NCI-H146 treated with DMSO at 0.1 percent for 48 hours (cell line): Measurements from ENCODE around the gene FSIP1.
"Not testable (repeated sequence)": the region's sequence is repeated elsewhere in the genome, so short reads cannot be mapped to it uniquely, and the experiment has no call there.

Source experiments
- DNase-seq: peaks from one replicate; lab custom pipeline; 2025; ENCODE audit not compliant: unreplicated experiment; lab: John Stamatoyannopoulos, UW

The FSIP1 gene

DNA sequence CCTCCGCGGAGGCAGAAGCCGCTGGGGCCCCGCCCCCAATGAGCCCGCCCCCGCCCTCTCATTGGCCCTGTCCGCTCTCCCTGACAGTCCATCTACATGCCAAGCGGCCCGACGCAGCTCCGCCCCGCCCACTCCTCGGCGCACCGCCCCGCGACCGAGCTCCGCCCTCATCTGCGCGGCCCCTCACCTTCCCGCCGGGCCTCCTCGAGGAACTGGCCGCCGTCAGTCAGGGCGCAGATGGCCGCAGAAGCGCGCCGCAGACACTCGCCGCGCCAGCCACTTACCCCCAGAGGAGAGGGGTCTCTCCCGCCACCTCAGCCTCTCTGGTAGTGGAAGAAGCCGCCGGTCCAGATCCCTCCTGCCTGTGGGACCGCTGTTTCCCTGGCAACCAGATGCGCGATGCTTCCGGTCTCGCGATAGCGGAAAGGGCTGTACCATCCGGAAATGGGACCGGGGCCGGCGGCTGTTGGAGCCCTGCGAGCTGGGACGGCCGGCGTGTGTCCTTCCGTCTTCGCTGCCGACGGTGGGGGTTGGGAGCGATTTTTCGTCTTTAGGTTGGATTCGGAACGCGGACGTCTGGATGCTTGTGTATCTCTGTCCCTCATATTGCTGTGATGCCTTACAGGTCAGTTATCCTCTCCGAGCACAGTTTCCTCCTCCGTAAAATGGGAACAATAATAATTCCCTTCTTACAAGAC, at the start of gene FSIP1:
Gene FSIP1, minus strand, starts transcription at position 401 of the 698 bp plus-strand sequence. CDS start 6,317 bp downstream, outside the sequence.
- peak; percentile 79 for DNase-seq

GRCh38 chr15:39830166-39830565, 47.5 kb upstream of the FSIP1 start:
- no peak for DNase-seq

- DNase-seq: peak; percentile 24
These were observed 45.8 kb upstream of the FSIP1 start for GRCh38 chr15:39828374-39828931.

DNA sequence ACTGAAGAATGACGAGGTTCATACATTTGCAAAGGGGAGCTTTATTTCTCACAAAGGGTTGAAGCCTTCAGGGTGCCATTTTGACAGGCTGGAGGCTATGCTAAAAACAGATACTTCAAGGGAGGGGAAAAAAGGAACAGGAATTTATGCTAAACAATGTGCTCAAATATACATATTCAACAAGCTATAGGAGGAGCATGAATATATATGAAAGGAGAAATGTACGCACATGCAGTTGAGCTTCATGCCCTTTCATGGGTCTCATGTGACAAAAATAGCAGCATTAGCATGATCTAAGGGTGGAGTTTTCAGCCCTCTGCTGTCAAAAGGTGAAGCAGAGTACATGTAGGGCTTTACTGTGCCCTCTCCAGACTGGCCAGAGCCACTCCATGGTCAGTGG, 44.3 kb upstream of the FSIP1 start:
- no peak for DNase-seq

DNA sequence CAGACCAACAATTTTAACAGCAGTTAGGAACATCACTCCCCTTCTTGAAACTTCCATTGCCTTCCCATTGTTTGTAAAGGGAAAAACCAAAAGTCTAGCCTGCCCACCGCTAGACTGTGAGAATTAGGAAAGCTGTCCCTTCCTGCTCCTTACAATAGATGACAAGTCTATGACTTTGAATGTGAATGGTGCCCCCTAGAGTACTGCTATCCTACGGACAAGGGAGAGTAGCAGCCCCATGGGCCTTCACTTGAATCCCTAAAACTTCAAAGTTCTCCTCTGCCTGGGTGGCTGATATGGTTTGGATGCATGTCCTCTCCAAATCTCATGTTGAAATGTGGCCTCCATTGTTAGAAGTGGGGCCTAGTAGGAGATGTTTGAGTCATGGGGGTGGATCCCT, 41.0 kb upstream of the FSIP1 start:
- no peak for DNase-seq

DNA sequence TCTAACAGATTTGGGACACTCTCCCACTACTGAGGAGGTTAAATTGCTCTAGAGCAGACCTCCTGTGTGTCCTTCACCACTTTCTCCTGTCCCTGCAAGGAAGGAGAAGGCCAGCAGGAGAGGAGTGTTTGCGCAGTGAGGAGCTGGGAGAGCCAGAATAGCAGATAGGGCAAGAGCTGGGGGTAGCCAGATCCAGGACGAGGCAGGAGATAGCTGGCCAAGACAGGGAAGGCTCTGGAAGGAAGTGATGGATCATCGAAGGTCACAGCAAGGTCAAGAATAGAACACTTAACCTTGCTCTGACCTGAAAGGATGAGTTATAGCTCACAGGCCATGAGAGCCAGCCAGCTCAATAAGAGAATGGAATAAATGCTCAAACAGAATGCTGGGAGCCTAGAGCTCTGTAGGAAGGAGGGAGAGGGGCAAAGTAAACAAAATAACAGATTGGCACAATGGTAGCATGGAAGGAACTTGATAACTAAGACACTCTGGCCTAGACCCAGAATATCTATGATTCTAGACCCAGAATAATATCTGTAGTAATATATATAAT, 37.5 kb upstream of the FSIP1 start:
- no peak for DNase-seq

- no peak for DNase-seq
These were observed 36.9 kb upstream of the FSIP1 start for GRCh38 chr15:39819533-39819932.

- no peak for DNase-seq
These were observed 35.3 kb upstream of the FSIP1 start for GRCh38 chr15:39817892-39818291.

DNA sequence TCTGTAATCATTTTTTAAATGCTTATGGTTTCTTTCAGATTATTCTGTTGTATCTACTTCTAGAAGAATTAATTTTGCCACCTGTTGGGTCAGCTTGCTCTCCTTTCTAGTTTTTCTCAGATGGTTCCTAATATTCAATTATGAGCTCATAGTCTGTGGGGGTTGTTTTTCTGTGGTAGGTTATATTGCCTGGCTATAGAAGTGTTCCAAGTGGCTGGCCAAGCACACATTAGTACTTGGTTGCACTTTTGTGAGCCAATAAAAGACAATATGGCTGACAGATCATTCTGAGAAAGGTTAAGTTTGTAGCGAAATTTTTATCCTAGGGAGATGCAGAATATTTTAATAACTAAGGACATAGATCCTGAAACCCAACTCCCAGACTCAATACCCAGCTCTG, 31.8 kb upstream of the FSIP1 start:
- DNase-seq: no peak

GRCh38 chr15:39812651-39813050, 30.0 kb upstream of the FSIP1 start:
- DNase-seq: not testable (repeated sequence)

- no peak for DNase-seq
These were observed 26.3 kb upstream of the FSIP1 start for GRCh38 chr15:39808909-39809308.

DNA sequence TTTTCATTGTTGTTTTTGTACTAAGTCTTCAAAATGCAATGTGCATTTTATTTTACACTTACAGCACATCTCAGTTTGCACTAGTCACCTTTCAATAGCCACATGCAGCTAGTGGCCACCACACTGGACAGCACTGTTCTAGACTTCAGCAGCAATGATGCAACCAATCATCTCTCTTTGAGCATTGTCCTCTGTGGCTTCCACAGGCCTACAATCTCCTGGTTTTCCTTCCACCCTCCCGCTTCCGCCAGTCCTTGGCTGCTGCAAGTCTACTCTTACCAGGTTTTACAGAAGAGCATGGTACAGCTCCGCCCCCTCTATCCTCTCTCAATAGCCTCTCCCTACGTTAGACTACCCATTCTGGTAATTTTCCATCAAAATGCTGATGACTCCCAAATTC, 25.1 kb upstream of the FSIP1 start:
- no peak for DNase-seq

GRCh38 chr15:39804026-39804425, 21.4 kb upstream of the FSIP1 start:
- no peak for DNase-seq

DNA sequence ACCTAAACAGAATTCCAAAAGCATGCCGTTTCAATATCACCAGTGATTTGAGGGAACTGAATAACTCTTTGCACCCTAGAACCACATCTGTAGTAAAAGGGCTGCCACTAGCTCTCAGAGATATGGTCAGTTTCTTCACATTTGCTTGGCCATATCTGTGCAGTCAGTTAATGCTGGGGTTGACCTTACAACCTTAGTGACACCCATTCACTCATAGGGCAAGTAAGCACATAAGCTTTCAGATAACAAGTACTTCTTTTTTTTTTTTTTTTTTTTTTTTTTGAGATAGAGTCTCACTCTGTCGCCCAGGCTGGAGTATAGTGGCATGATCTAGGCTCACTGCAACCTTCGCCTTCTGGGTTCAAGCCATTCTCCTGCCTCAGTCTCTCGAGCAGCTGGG, 20.4 kb upstream of the FSIP1 start:
- no peak for DNase-seq

- no peak for DNase-seq
These were observed 19.1 kb upstream of the FSIP1 start for GRCh38 chr15:39801641-39802309.

- DNase-seq: no peak
These were observed 16.9 kb upstream of the FSIP1 start for GRCh38 chr15:39799552-39800011.

DNA sequence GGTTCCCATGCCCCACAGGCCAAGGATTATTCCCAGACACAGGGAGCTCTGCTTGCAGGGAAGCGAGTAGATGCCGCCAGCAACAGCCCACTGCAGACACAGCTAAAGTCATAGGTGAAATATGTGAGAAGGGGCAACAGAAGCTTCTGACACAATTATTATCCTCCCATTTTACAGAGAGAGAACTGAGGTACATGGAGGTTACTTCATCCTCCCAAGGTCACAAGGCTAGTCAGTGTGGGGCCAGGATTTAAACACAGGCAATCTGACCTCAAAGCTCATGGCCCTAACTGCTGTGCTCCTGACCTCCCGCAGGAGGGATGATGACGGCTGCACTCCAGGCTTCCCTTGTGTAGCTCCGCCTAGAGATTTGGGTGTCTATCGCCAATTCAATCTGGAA, 15.7 kb upstream of the FSIP1 start:
- DNase-seq: no peak

- DNase-seq: no peak
These were observed 14.8 kb upstream of the FSIP1 start for GRCh38 chr15:39797407-39797806.

- no peak for DNase-seq
These were observed 14.0 kb upstream of the FSIP1 start for GRCh38 chr15:39796601-39797000.

- DNase-seq: no peak
These were observed 12.8 kb upstream of the FSIP1 start for GRCh38 chr15:39795486-39795885.

- DNase-seq: no peak
These were observed 12.3 kb upstream of the FSIP1 start for GRCh38 chr15:39794954-39795353.

GRCh38 chr15:39793923-39794322, 11.3 kb upstream of the FSIP1 start:
- DNase-seq: no peak
